Endothelial cell of umbilical vein (primary cell): ENCODE results near the gene PELI3. TPM values are rescaled to one million over a fixed set of nuclear protein-coding genes. Genes with fewer than 3 reads are reported as not detected.

Experiments used
- BruUV-seq: library from RNA; stranded (reverse); fragments of 400-500 nt; replicated peaks from 2 replicates; lab custom pipeline; 2021; lab: Mats Ljungman, UMichigan
- CTCF ChIA-PET: fragments of 300-600, 350-600 bp; sonication (Branson Sonifier 250); formaldehyde crosslinking; loops from one replicate; lab custom pipeline; 2021; ENCODE audit warnings: antibody characterized with exemption, inconsistent platforms; lab: Charles Lee
- POLR2A ChIA-PET: fragments of 300-600, 350-600 bp; sonication (Branson Sonifier 250); formaldehyde crosslinking; loops from one replicate; lab custom pipeline; 2021; ENCODE audit warnings: antibody characterized with exemption, inconsistent platforms; lab: Charles Lee
- DNase-seq: peaks from one replicate; pipeline ENCODE4 v3.0.0-alpha.2; 2011; ENCODE audit warnings: low read depth, low spot score
- FAIRE-seq: peaks from 2 replicates; lab custom pipeline; 2011; peaks lifted over from hg19 to GRCh38; lab: Jason Lieb, UNC
- H2AFZ ChIP-seq: 2 replicates; pipeline ENCODE4 v1.6.0; 2012; ENCODE audit warnings: low read depth, low read length, control low read depth, inconsistent platforms
- H3K27ac ChIP-seq: 2 replicates; pipeline ENCODE4 v1.5.1; 2011; ENCODE audit warnings: low read depth, mild to moderate bottlenecking, control low read depth, low read length, moderate library complexity; ENCODE audit not compliant: insufficient read depth
- H3K27me3 ChIP-seq, 2 experiments: 2 replicates each; pipeline versions ENCODE4 v1.6.0 to v1.6.1; 2011; ENCODE audit warnings: low read length in 2 of 2, mixed read lengths in 1 of 2; ENCODE audit not compliant: control insufficient read depth in 2 of 2, insufficient read depth in 2 of 2
- H3K36me3 ChIP-seq, 2 experiments: 2 replicates in 1 of 2; 3 replicates in 1 of 2; pipeline ENCODE4 v1.5.1; 2011; ENCODE audit warnings: low read length in 2 of 2, mild to moderate bottlenecking in 1 of 2, moderate library complexity in 1 of 2; ENCODE audit not compliant: control insufficient read depth in 2 of 2, insufficient read depth in 2 of 2; ENCODE audit errors: extremely low read depth in 1 of 2
- H3K4me1 ChIP-seq: 3 replicates; pipeline ENCODE4 v1.5.1; 2011; ENCODE audit warnings: mild to moderate bottlenecking, low read length; ENCODE audit not compliant: control insufficient read depth, insufficient read depth; ENCODE audit errors: extremely low read depth
- H3K4me2 ChIP-seq: 2 replicates; pipeline ENCODE4 v1.6.1; 2011; ENCODE audit warnings: low read length, control low read depth, mixed read lengths; ENCODE audit not compliant: insufficient read depth
- H3K4me3 ChIP-seq, 3 experiments: fragments of 200-600 bp in 1 of 3; sonication (generic), shearing (Covaris generic) in 1 of 3; replicated peaks in 1 of 3; 2 replicates each; pipeline ENCODE4 v1.5.1; 2011 to 2016; ENCODE audit warnings: control low read depth in 3 of 3, low read length in 3 of 3, mild to moderate bottlenecking in 2 of 3, inconsistent platforms in 1 of 3, low read depth in 1 of 3, moderate library complexity in 1 of 3; ENCODE audit not compliant: insufficient read depth in 1 of 3
- H3K79me2 ChIP-seq: 2 replicates; pipeline ENCODE4 v1.6.0; 2012; ENCODE audit warnings: low read length, inconsistent platforms; ENCODE audit not compliant: control insufficient read depth, insufficient read depth
- H3K9ac ChIP-seq: replicated peaks from 2 replicates; pipeline ENCODE3; 2011; ENCODE audit warnings: low read length, control low read depth; ENCODE audit not compliant: insufficient read depth; ENCODE audit errors: extremely low read depth
- H3K9me1 ChIP-seq: replicated peaks from 3 replicates; pipeline ENCODE4 v1.6.0; 2011; ENCODE audit warnings: mild to moderate bottlenecking, low read length; ENCODE audit not compliant: control insufficient read depth, insufficient read depth; ENCODE audit errors: extremely low read depth
- H3K9me3 ChIP-seq: replicated peaks from 2 replicates; pipeline ENCODE4 v1.5.1; 2012; ENCODE audit warnings: low read length, inconsistent platforms; ENCODE audit not compliant: control insufficient read depth, insufficient read depth
- H4K20me1 ChIP-seq: replicated peaks from 2 replicates; pipeline ENCODE3; 2011; ENCODE audit warnings: mild to moderate bottlenecking, low read length; ENCODE audit not compliant: control insufficient read depth, insufficient read depth; ENCODE audit errors: extremely low read depth
- EZH2 ChIP-seq: IDR thresholded peaks from 2 replicates; pipeline ENCODE4 v1.6.1; 2012; ENCODE audit warnings: borderline replicate concordance, low read depth, mild to moderate bottlenecking, moderate library complexity, low read length, inconsistent platforms; ENCODE audit not compliant: severe bottlenecking
- GATA2 ChIP-seq: IDR thresholded peaks from 2 replicates; pipeline ENCODE4 v1.7.0; 2011; ENCODE audit warnings: low read depth, mild to moderate bottlenecking, moderate library complexity, mixed read lengths, low read length; ENCODE audit not compliant: insufficient read length, insufficient read depth
- JUN ChIP-seq: IDR thresholded peaks from 2 replicates; pipeline ENCODE4 v1.6.1; 2011; ENCODE audit warnings: borderline replicate concordance, low read depth; ENCODE audit not compliant: insufficient read length, insufficient read depth
- MYC ChIP-seq: IDR thresholded peaks from one replicate; pipeline ENCODE4 v1.6.1; 2011; ENCODE audit warnings: mild to moderate bottlenecking, low read depth, low read length
- POLR2A ChIP-seq: IDR thresholded peaks from 2 replicates; pipeline ENCODE4 v1.6.1; 2012; ENCODE audit warnings: low read depth, mild to moderate bottlenecking, control low read depth, low read length
- POLR2AphosphoS5 ChIP-seq: IDR thresholded peaks from 2 replicates; pipeline ENCODE4 v1.6.1; 2012; ENCODE audit warnings: low read depth, mild to moderate bottlenecking, control low read depth, low read length, moderate library complexity; ENCODE audit not compliant: insufficient read depth
- dilution Hi-C: fragments of 300-500 bp; cut with MboI; formaldehyde crosslinking; loops from one replicate; pipeline ENCODE4 v1.15.0; 2019; ENCODE audit warnings: low sequenced_read_pairs; ENCODE audit not compliant: extremely low pct_ligation_motif_present
- intact Hi-C: fragments of 100-400 bp; cut with micrococcal nuclease; formaldehyde crosslinking; loops from one replicate; pipeline ENCODE4 v1.10.0; 2022
- polyA plus RNA-seq, 4 experiments: library from polyadenylated mRNA; depleted of rRNA in 3 of 4; stranded (reverse) in 3 of 4; unstranded in 1 of 4; fragments of >200 nt; gene quantifications; 2 replicates each; pipeline versions ENCODE4 v1.2.1 to v1.2.3, GENCODE V29; 2011 to 2012; ENCODE audit warnings: missing spikeins in 1 of 4
- total RNA-seq: library from RNA; stranded (reverse); gene quantifications from 2 replicates; pipeline ENCODE4 v1.2.3, GENCODE V29; 2021

PELI3 gene
- total and polyA plus RNA-seq, 2 donors (not counting 3 experiments of a cell fraction or from before 2014, with no cell fraction given) = 2.8 to 2.9 TPM

GRCh38 chr11:66459138-66459778 is 7.4 kb upstream of the PELI3 start:
- CTCF ChIA-PET = interaction anchor here (0.8 to 1.6 kb wide), 3 partner anchors 20 to 70 kb away, joined by 3 to 5 read pairs (median 5); partner anchors contain the start of gene MRPL11
- H3K36me3 ChIP-seq = no peaks in the 10 kb centered on the region
- dilution Hi-C loops (no loop called here), intact Hi-C loops (no loop called here)
- DNase-seq (no peak), FAIRE-seq (no peak)
- no peak overlapping the region for H3K27ac ChIP-seq
- TF ChIP-seq POLR2A (no peak), MYC (no peak), POLR2AphosphoS5 (no peak), JUN (no peak)
- no peaks in the 10 kb centered on the region for H3K79me2 ChIP-seq
- POLR2A ChIA-PET = no interaction called here
- H3K9me1 ChIP-seq = no peaks in the 10 kb centered on the region
- no peak overlapping the region for H2AFZ ChIP-seq
- peaks cover 6 to 7% of the 10 kb centered on the region in 2 experiments for H3K27me3 ChIP-seq
- no peaks in the 10 kb centered on the region for H4K20me1 ChIP-seq
- H3K4me2 ChIP-seq = no peak overlapping the region
- no TSS peak for BruUV-seq
- no peak overlapping the region for H3K9ac ChIP-seq
- no peaks in the 10 kb centered on the region for H3K4me1 ChIP-seq
- H3K9me3 ChIP-seq = no peaks in the 10 kb centered on the region
- no peak overlapping the region for H3K4me3 ChIP-seq

- Histone ChIP-seq H3K9me3 (no peaks in the 10 kb centered on the region), H3K4me2 (no peak overlapping the region), H3K79me2 (no peaks in the 10 kb centered on the region), H3K4me1 (peaks cover 3% of the 10 kb centered on the region), H3K27ac (no peak overlapping the region), H3K36me3 (no peaks in the 10 kb centered on the region), H4K20me1 (no peaks in the 10 kb centered on the region), H3K9ac (no peak overlapping the region), H2AFZ (no peak overlapping the region), H3K4me3 (no peak overlapping the region), H3K27me3 (peaks cover 2 to 4% of the 10 kb centered on the region in 2 experiments), H3K9me1 (no peaks in the 10 kb centered on the region)
- ChIA-PET POLR2A (no interaction called here), CTCF (interaction anchor here (1.2 to 1.7 kb wide), 3 partner anchors 18 to 150 kb away, joined by 4 to 6 read pairs (median 4); partner anchors contain the start of genes DPP3 and MRPL11)
- intact Hi-C loops = no loop called here
- FAIRE-seq = no peak
- DNase-seq = no peak
- no TSS peak for BruUV-seq
- TF ChIP-seq GATA2 (no peak), EZH2 (no peak), POLR2AphosphoS5 (no peak)
- dilution Hi-C loops = no loop called here
Measured at GRCh38 chr11:66462010-66462409, 4.7 kb upstream of the PELI3 start.
